Suprapubic skin (tissue), 4 donors: ENCODE measurements around the gene THAP2.

Experiments used
- EP300 ChIP-seq: sonication (generic); formaldehyde crosslinking; IDR thresholded peaks from one replicate; pipeline ENCODE4 v1.6.1; 2017; ENCODE audit warnings: antibody characterized with exemption
- POLR2A ChIP-seq, 2 donors: fragments of 450-650 bp; IDR thresholded peaks; one replicate each; pipeline ENCODE4 v1.6.1; 2017; ENCODE audit warnings: antibody characterized with exemption in 2 of 2, mild to moderate bottlenecking in 2 of 2, moderate library complexity in 2 of 2
- POLR2AphosphoS5 ChIP-seq, 3 donors: sonication (generic); formaldehyde crosslinking; IDR thresholded peaks; one replicate each; pipeline ENCODE4 v1.6.1; 2017; ENCODE audit warnings: antibody characterized with exemption in 3 of 3
- TF ChIP-seq, protein P1 (sequence below), 2 donors: fragments of 200-600 bp in 1 of 2; fragments of 450-650 bp in 1 of 2; sonication (generic) in 1 of 2; IDR thresholded peaks; one replicate each; pipeline ENCODE4 v1.5.1; 2016 to 2019; ENCODE audit warnings: antibody characterized with exemption in 2 of 2, mild to moderate bottlenecking in 1 of 2, moderate library complexity in 1 of 2

DNA sequence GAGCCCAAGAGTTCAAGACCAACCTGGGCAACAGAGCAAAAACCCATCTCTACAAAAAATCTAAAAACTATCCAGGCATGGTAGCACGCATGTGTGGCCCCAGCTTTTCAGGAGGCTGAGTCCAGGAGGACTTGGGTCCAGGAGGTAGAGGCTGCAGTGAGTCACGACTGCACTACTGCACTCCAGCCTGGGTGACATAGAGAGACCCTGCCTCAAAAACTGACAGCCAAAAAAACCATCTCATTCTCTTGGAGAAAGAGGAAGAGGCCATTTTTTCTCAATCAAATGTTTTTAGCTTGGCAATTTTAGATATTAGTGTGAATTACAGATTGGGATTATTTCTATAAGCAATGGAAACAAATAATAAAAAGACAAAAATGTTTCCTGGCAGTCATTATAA, 38.6 kb upstream of the THAP2 start:
- TF ChIP-seq, protein P1, sequence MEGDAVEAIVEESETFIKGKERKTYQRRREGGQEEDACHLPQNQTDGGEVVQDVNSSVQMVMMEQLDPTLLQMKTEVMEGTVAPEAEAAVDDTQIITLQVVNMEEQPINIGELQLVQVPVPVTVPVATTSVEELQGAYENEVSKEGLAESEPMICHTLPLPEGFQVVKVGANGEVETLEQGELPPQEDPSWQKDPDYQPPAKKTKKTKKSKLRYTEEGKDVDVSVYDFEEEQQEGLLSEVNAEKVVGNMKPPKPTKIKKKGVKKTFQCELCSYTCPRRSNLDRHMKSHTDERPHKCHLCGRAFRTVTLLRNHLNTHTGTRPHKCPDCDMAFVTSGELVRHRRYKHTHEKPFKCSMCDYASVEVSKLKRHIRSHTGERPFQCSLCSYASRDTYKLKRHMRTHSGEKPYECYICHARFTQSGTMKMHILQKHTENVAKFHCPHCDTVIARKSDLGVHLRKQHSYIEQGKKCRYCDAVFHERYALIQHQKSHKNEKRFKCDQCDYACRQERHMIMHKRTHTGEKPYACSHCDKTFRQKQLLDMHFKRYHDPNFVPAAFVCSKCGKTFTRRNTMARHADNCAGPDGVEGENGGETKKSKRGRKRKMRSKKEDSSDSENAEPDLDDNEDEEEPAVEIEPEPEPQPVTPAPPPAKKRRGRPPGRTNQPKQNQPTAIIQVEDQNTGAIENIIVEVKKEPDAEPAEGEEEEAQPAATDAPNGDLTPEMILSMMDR (IDR thresholded peaks at IDR 0.05) = no peak
- TF ChIP-seq EP300 = no peak
- TF ChIP-seq POLR2AphosphoS5 (IDR thresholded peaks at IDR 0.05) = no peak
- TF ChIP-seq POLR2A (IDR thresholded peaks at IDR 0.05) = no peak
